ENCODE data around the gene EFNB1. TPM values are rescaled to one million over a fixed set of nuclear protein-coding genes. Genes with fewer than 3 reads are reported as not detected.

Gene EFNB1
- polyA plus RNA-seq, 2 of the 4 experiments (the other 2 are of a cell fraction) = 3.5 to 3.7 TPM

DNA sequence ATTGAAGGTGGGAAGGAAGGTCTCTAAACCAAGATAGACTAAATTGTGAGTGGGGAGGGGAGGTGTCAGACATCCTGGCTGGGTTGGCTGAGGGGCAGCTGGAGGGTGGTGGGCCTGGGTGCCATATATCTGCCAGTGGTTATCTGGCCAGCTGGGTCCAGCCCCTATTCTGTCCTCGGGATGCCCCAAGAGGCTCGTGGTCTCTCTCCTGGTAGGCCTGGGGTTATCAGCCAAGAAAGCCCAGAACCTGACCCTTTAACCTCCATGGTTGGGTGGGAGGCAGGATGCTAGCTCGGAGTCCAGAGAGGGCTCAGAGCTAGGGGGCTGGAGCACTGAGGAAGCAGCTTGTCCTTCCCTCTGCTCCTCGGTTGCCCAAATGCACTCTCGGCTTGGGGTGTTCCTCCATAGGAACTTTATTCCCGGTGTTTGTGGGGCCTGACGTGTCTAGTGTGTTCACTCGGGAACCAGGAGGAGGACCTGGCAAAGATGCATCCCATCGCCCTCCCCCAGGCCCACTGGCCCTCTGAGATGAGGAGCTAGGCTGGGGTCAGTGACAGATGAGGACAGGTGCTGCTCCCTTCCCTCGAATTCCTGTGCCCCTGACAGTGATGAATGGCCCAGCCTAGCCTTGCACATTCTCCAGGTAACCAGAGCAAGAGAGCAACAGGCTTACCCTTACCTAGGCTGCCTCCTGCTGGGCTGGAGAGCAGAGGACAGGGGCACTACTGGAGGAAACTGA is 5.2 kb upstream of the EFNB1 start:
- ChIA-PET POLR2A (no interaction called here), CTCF (interaction anchor here (0.6 to 16.6 kb wide), 11 partner anchors 11 to 569 kb away, joined by 3 to 327 read pairs (median 6); no protein-coding TSS in a partner anchor)
- ATAC-seq = no peak

DNA sequence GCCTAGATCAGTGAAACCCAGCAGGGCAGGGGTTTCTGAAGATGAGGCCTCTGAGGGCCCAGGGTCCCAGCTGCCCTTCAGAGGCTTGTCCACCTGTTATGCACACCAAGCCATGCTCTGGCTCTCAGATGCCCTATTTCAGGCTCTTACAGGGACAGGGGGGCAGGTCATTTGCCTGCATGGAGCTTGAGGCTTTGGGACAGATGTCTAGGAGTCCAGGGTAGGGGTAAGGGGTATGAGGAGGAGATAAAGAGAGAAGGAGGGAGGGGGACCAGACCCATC is 4.7 kb upstream of the EFNB1 start:
- Histone ChIP-seq H3K4me1 (peaks cover 5% of the 10 kb centered on the region; the same call in 1 of the 3 replicates), H3K4me3 (no peak overlapping the region), H3K9me3 (no peaks in the 10 kb centered on the region), H3K27ac (no peak overlapping the region), H3K4me2 (no peak overlapping the region)
- no peak for TF ChIP-seq HOXB5 (CRISPR knock-in tag; IDR thresholded peaks at IDR 0.05)
- TF ChIP-seq EHF (CRISPR knock-in tag; IDR thresholded peaks at IDR 0.05) = no peak
- TF ChIP-seq FOSL2 (IDR thresholded peaks at IDR 0.05) = no peak
- TF ChIP-seq FOSL2 (CRISPR knock-in tag; IDR thresholded peaks at IDR 0.05) = no peak
- no peak for TF ChIP-seq BHLHE40 (IDR thresholded peaks at IDR 0.05; ENCODE audit: low read depth, low read length)
- TF ChIP-seq MYC (IDR thresholded peaks at IDR 0.05; ENCODE audit: borderline replicate concordance, low read length) = no peak
- no peak for TF ChIP-seq NFE2L2 (conservative IDR thresholded peaks at IDR 0.05; ENCODE audit: low read length)
- no peak for TF ChIP-seq ZC3H11A (IDR thresholded peaks at IDR 0.05)
- no peak for TF ChIP-seq CHD4 (IDR thresholded peaks at IDR 0.05; ENCODE audit: borderline replicate concordance)
- TF ChIP-seq POLR2A (IDR thresholded peaks at IDR 0.05; ENCODE audit: low read length) = no peak
- TF ChIP-seq, protein P1, sequence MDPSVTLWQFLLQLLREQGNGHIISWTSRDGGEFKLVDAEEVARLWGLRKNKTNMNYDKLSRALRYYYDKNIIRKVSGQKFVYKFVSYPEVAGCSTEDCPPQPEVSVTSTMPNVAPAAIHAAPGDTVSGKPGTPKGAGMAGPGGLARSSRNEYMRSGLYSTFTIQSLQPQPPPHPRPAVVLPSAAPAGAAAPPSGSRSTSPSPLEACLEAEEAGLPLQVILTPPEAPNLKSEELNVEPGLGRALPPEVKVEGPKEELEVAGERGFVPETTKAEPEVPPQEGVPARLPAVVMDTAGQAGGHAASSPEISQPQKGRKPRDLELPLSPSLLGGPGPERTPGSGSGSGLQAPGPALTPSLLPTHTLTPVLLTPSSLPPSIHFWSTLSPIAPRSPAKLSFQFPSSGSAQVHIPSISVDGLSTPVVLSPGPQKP (IDR thresholded peaks at IDR 0.05; ENCODE audit: low read depth, low read length) = no peak
- no peak for TF ChIP-seq HDAC2 (IDR thresholded peaks at IDR 0.05)
- TF ChIP-seq CEBPB (IDR thresholded peaks at IDR 0.05) = no peak
- no peak for TF ChIP-seq ATOH8 (CRISPR knock-in tag; IDR thresholded peaks at IDR 0.05; ENCODE audit: low read depth)
- TF ChIP-seq E2F6 (IDR thresholded peaks at IDR 0.05; ENCODE audit: borderline replicate concordance, low read depth) = no peak
- TF ChIP-seq, protein P2, sequence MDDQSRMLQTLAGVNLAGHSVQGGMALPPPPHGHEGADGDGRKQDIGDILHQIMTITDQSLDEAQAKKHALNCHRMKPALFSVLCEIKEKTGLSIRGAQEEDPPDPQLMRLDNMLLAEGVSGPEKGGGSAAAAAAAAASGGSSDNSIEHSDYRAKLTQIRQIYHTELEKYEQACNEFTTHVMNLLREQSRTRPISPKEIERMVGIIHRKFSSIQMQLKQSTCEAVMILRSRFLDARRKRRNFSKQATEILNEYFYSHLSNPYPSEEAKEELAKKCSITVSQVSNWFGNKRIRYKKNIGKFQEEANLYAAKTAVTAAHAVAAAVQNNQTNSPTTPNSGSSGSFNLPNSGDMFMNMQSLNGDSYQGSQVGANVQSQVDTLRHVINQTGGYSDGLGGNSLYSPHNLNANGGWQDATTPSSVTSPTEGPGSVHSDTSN (IDR thresholded peaks at IDR 0.05) = no peak
- no peak for TF ChIP-seq EHMT2 (IDR thresholded peaks at IDR 0.05; ENCODE audit: low read depth)
- TF ChIP-seq CHD2 (IDR thresholded peaks at IDR 0.05; ENCODE audit: low read length, partially characterized antibody) = no peak
- TF ChIP-seq FOSB (CRISPR knock-in tag; IDR thresholded peaks at IDR 0.05) = no peak
- TF ChIP-seq JUN (IDR thresholded peaks at IDR 0.05) = no peak
- no peak for TF ChIP-seq ZFP36 (IDR thresholded peaks at IDR 0.05; ENCODE audit: borderline replicate concordance, partially characterized antibody)
- CTCF ChIA-PET = interaction anchor here (0.9 to 16.6 kb wide), 6 partner anchors 10 to 568 kb away, joined by 4 to 327 read pairs (median 8); no protein-coding TSS in a partner anchor
- DNase-seq (ENCODE audit: low read depth in 1 of 2, low spot score in 1 of 2) (no peak), ATAC-seq (no peak), FAIRE-seq (no peak)
- POLR2A ChIA-PET = no interaction called here

More for the DNA sequence above, 5.2 kb upstream of the EFNB1 start:
- peaks cover 5% of the 10 kb centered on the region; the same call in 1 of the 3 replicates for H3K4me1 ChIP-seq
- no peaks in the 10 kb centered on the region for H3K9me3 ChIP-seq
- TF ChIP-seq RFX5 (IDR thresholded peaks at IDR 0.05) (no peak), EHF (CRISPR knock-in tag; IDR thresholded peaks at IDR 0.05) (no peak), EHMT2 (IDR thresholded peaks at IDR 0.05; ENCODE audit: low read depth) (no peak), MYC (IDR thresholded peaks at IDR 0.05; ENCODE audit: borderline replicate concordance, low read length) (no peak), ZSCAN20 (CRISPR knock-in tag; IDR thresholded peaks at IDR 0.05) (no peak), RNF2 (IDR thresholded peaks at IDR 0.05; ENCODE audit: borderline replicate concordance, low read depth) (no peak), HOXB5 (CRISPR knock-in tag; IDR thresholded peaks at IDR 0.05) (no peak), HDAC2 (IDR thresholded peaks at IDR 0.05) (no peak), FOXS1 (CRISPR knock-in tag; IDR thresholded peaks at IDR 0.05) (no peak), JUNB (IDR thresholded peaks at IDR 0.05) (no peak), KDM1A (IDR thresholded peaks at IDR 0.05; ENCODE audit: low read depth) (no peak), MAFK (IDR thresholded peaks at IDR 0.05; ENCODE audit: partially characterized antibody) (no peak), POLR2AphosphoS2 (conservative IDR thresholded peaks at IDR 0.05; ENCODE audit: low read length) (no peak)
- no peak overlapping the region for H3K27ac ChIP-seq
- DNase-seq (ENCODE audit: low read depth in 1 of 2, low spot score in 1 of 2) (no peak), FAIRE-seq (no peak)
- H3K4me3 ChIP-seq = no peak overlapping the region
- H3K4me2 ChIP-seq = no peak overlapping the region
- WGBS (ENCODE audit: missing lambda C conversion rate) = 68% methylated on average over 4 of the region's 10 CpGs
